Coronary artery (tissue), 2 donors: ENCODE results near the gene PRPSAP1.
A peak's percentile ranks its signal among the peaks of the same experiment; 100 is the strongest.
"Not testable (repeated sequence)": the region's sequence is repeated elsewhere in the genome, so short reads cannot be mapped to it uniquely, and the experiment has no call there.

Source experiments
- DNase-seq: peaks from one replicate; pipeline ENCODE4 v3.0.0-alpha.2; 2017; ENCODE audit warnings: low spot score
- H3K27ac ChIP-seq, 2 donors: fragments of 200-600 bp; sonication (generic); one replicate each; pipeline ENCODE4 v1.5.1; 2016 to 2019
- H3K4me3 ChIP-seq: fragments of 200-600 bp; sonication (generic); 2 replicates; pipeline ENCODE4 v1.5.1; 2016; ENCODE audit warnings: mild to moderate bottlenecking, moderate library complexity
- TF ChIP-seq, protein P1 (sequence below): fragments of 200-600 bp; sonication (generic); IDR thresholded peaks from one replicate; pipeline ENCODE4 v1.5.1; 2019; ENCODE audit warnings: antibody characterized with exemption

Gene PRPSAP1

DNA sequence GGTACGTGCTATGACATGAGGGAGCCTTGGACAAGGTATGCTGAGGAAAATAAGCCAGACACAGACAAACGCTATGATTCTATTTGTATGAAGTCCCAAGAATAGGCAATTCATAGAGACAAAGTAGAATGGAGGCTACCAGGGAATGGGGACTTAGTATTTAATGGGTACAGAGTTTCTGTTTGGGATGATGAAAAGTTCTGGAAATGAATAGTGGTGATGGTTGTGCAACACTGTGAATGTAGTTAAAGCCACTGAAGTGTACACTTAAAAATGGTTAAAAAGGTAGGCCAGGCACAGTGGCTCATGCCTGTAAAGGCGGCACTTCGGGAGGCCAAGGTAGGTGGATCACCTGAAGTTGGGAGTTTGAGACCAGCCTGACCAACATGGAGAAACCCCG is 3.3 kb downstream of the PRPSAP1 start:
- Histone ChIP-seq H3K4me3 (no peak overlapping the region), H3K27ac (no peak overlapping the region)
- TF ChIP-seq, protein P1, sequence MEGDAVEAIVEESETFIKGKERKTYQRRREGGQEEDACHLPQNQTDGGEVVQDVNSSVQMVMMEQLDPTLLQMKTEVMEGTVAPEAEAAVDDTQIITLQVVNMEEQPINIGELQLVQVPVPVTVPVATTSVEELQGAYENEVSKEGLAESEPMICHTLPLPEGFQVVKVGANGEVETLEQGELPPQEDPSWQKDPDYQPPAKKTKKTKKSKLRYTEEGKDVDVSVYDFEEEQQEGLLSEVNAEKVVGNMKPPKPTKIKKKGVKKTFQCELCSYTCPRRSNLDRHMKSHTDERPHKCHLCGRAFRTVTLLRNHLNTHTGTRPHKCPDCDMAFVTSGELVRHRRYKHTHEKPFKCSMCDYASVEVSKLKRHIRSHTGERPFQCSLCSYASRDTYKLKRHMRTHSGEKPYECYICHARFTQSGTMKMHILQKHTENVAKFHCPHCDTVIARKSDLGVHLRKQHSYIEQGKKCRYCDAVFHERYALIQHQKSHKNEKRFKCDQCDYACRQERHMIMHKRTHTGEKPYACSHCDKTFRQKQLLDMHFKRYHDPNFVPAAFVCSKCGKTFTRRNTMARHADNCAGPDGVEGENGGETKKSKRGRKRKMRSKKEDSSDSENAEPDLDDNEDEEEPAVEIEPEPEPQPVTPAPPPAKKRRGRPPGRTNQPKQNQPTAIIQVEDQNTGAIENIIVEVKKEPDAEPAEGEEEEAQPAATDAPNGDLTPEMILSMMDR = no peak
- DNase-seq = no peak

DNA sequence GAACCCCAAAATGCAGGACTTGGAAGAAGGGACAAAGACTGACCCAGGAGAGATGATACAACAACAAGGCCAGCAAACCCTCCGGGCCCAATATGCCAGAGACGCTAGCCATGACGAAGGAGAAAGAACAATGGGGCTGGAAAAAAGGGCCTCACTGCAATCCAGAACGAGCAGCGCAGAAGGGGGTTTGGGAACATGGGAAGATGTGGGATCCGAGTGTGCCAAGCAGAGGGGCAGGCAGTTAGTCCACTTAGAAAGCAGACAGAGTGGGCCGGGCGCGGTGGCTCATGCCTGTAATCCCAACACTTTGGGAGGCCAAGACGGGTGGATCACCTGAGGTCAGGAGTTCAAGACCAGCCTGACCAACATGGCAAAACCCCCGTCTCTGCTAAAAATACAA is 6.8 kb downstream of the PRPSAP1 start:
- not testable (repeated sequence) for H3K4me3 ChIP-seq, DNase-seq, H3K27ac ChIP-seq

GRCh38 chr17:76345377-76345974 is 8.2 kb downstream of the PRPSAP1 start:
- no peak for DNase-seq
- Histone ChIP-seq H3K4me3 (no peak overlapping the region), H3K27ac (no peak overlapping the region)
- TF ChIP-seq, protein P1 = no peak

DNA sequence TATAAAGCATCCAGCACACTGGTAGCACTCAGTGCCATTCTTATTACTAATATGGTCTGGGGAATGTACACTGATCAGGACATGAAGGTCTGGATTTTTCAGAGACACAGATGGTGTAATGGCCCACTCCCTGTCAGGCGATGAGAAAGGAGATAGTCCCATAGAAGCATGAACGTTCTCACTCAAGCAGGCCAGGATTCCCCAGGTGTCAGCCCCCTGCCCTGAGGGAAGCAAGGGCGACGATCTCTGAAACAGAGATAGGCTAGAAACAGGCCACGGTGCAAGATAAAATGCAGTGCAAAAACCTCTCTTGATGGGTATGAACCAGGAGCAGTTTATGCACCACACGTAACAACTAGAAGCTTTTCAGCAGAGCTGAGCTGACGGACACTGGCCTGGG is 10.6 kb downstream of the PRPSAP1 start:
- no peak for DNase-seq
- H3K27ac ChIP-seq = no peak overlapping the region
- no peak overlapping the region for H3K4me3 ChIP-seq
- TF ChIP-seq, protein P1 = no peak

DNA sequence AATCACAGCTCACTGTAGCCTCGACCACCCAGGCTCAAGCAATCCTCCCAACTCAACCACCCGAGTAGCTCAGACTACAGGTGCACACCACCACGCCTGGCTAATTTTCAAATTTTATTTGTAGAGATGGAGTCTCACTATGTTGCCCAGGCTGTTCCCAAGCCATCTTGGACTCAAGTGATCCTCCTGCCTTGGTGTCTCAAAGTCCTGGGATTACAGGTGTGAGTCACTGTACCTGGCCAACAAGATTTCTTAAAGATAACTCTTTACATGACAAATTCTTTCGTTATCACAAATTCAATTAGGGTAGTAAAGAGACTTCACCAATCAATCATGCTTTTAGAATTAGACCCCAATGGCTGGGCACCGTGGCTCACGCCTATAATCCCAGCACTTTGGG is 12.4 kb downstream of the PRPSAP1 start:
- H3K27ac ChIP-seq = no peak overlapping the region
- H3K4me3 ChIP-seq = no peak overlapping the region
- TF ChIP-seq, protein P1 = no peak
- no peak for DNase-seq

DNA sequence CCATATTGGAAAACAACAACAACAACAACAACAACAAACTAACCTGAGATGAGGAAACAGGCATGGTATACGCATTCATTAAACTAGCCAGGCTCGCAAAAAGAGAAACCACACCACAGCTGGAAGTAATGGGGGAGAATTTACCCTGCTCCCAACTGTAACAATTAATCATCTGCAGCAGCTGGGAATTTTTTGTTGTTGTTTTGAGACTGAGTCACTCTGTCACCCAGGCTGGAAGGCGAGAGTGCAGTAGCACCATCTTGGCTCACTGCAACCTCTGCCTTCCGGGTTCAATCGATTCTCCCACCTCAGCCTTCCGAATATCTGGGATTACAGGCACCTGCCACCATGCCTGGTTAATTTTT is 16.3 kb downstream of the PRPSAP1 start:
- TF ChIP-seq, protein P1 = no peak
- H3K27ac ChIP-seq = peak overlapping the region in 1 of 2 donors; percentile 65
- DNase-seq = no peak
- no peak overlapping the region for H3K4me3 ChIP-seq

DNA sequence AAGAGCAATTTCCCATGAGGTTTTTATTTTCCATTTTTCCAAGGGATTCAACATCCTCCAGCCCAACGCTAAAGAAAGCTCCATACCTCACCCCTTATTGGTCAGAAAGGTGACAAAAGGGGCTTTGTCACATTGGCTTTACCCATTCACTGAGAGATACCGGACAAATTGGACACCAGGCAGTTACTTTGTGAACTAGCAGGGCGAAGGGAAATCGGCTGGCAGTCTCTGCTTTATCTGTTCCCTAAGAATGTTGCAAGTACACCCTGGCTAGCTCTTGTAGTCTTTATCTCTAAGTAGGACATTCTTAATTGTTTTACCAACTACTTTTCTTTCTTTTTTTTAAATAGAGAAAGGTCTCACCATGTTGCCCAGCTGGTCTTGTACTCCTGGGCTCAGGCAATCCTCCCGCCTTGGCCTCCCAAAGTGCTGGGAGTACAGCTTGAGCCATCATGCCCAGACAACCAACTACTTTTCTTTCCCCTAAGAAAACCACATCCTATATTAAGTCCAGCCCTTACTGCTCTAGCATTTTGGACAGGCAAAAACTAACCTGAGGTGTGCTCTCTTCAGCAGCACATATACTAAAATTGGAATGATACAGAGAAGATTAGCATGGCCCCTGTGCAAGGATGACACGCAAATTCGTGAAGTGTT is 16.8 kb downstream of the PRPSAP1 start:
- TF ChIP-seq, protein P1 = no peak
- Histone ChIP-seq H3K27ac (peak overlapping the region in 1 of 2 donors; percentile 65), H3K4me3 (no peak overlapping the region)
- no peak for DNase-seq
